Caco-2 (cell line): ENCODE results near the gene PDRG1. TPM values are rescaled to one million over a fixed set of nuclear protein-coding genes. Genes with fewer than 3 reads are reported as not detected.
"Not testable (repeated sequence)": the region's sequence is repeated elsewhere in the genome, so short reads cannot be mapped to it uniquely, and the experiment has no call there.

ENCODE experiments used
- BruUV-seq: library from RNA; stranded (reverse); fragments of 400-500 nt; replicated peaks from 2 replicates; lab custom pipeline; 2021; lab: Mats Ljungman, UMichigan
- CTCF ChIA-PET: fragments of 300-600 bp; sonication (Branson Sonifier 250); formaldehyde crosslinking; loops from one replicate; lab custom pipeline; 2022; ENCODE audit warnings: antibody characterized with exemption; lab: Charles Lee
- POLR2A ChIA-PET: fragments of 300-600 bp; sonication (Branson Sonifier 250); formaldehyde crosslinking; loops from one replicate; lab custom pipeline; 2022; ENCODE audit warnings: antibody characterized with exemption; lab: Charles Lee
- DNase-seq, 2 experiments: peaks; one replicate each; pipeline versions ENCODE4 v3.0.0 to v3.0.0-alpha.2; 2020 to 2022
- H3K27me3 ChIP-seq: replicated peaks from 2 replicates; pipeline ENCODE4 v1.6.0; 2011; ENCODE audit warnings: low read length; ENCODE audit not compliant: control insufficient read depth, insufficient read depth
- H3K36me3 ChIP-seq: 2 replicates; pipeline ENCODE4 v1.5.1; 2011; ENCODE audit warnings: low read length; ENCODE audit not compliant: control insufficient read depth, insufficient read depth
- H3K4me1 ChIP-seq: fragments of 250-450 bp; sonication (Bioruptor Pico); 2 replicates; pipeline ENCODE4 v1.5.1; 2020; ENCODE audit warnings: mild to moderate bottlenecking
- H3K4me3 ChIP-seq: 2 replicates; pipeline ENCODE4 v1.5.1; 2011; ENCODE audit warnings: low read depth, mild to moderate bottlenecking, control low read depth, low read length
- H3K9me3 ChIP-seq: fragments of 250-450 bp; sonication (Bioruptor Pico); 2 replicates; pipeline ENCODE4 v1.5.1; 2020; ENCODE audit warnings: mild to moderate bottlenecking, moderate library complexity
- H3K27ac Mint-ChIP-seq: one replicate; pipeline ENCODE4 v1.8.0; 2022; ENCODE audit warnings: mixed read lengths; ENCODE audit not compliant: unreplicated experiment
- H3K27me3 Mint-ChIP-seq: one replicate; pipeline ENCODE4 v1.8.0; 2022; ENCODE audit warnings: mixed read lengths; ENCODE audit not compliant: insufficient read depth, unreplicated experiment
- H3K36me3 Mint-ChIP-seq: one replicate; pipeline ENCODE4 v1.8.0; 2022; ENCODE audit warnings: mild to moderate bottlenecking, mixed read lengths; ENCODE audit not compliant: insufficient read depth, unreplicated experiment
- H3K4me1 Mint-ChIP-seq: one replicate; pipeline ENCODE4 v1.8.0; 2022; ENCODE audit warnings: low read depth, mixed read lengths; ENCODE audit not compliant: unreplicated experiment
- H3K4me3 Mint-ChIP-seq: one replicate; pipeline ENCODE4 v1.8.0; 2022; ENCODE audit warnings: mild to moderate bottlenecking, moderate library complexity, mixed read lengths; ENCODE audit not compliant: unreplicated experiment
- H3K9me3 Mint-ChIP-seq: one replicate; pipeline ENCODE4 v1.8.0; 2022; ENCODE audit warnings: mixed read lengths; ENCODE audit not compliant: unreplicated experiment
- CTCF ChIP-seq, 2 experiments: fragments of 200-600 bp in 1 of 2; IDR thresholded peaks; 1 replicate in 1 of 2; 2 replicates in 1 of 2; pipeline versions ENCODE4 v1.5.1 to v1.8.0; 2011 to 2022; ENCODE audit warnings: antibody characterized with exemption in 1 of 2, control low read depth in 1 of 2, inconsistent platforms in 1 of 2, low read depth in 1 of 2, low read length in 1 of 2, mild to moderate bottlenecking in 1 of 2, moderate library complexity in 1 of 2; ENCODE audit not compliant: insufficient read depth in 1 of 2, severe bottlenecking in 1 of 2, unreplicated experiment in 1 of 2
- intact Hi-C: fragments of 100-400 bp; cut with micrococcal nuclease; formaldehyde crosslinking; loops from one replicate; pipeline ENCODE4 v1.10.0; 2022; ENCODE audit not compliant: unreplicated experiment
- total RNA-seq: library from RNA; stranded (reverse); gene quantifications from 2 replicates; pipeline ENCODE4 v1.2.3, GENCODE V29; 2022

The PDRG1 gene
- total RNA-seq, 1 experiment from 2014 or later, result 56.8 TPM

DNA sequence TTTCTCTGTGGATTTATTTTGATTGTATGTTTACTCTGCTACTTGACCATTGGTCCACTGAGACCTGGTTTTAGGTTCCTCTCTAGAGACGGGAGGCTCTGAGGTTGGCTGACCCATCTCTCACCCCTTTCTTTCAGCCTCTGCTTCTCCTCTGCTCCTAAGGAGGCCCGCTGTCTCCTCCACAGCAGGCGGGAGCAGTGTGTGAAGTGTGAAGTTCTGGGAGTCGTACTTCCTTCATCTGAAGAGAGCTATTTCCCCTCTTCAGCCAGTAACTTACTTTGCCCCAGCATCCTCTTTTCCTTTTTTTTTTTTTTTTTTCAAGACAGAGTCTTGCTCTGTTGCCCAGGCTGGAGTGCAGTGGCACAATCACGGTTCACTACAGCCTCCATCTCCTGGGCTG lies 21.1 kb downstream of the PDRG1 start:
- no peaks in the 10 kb centered on the region for H3K9me3 Mint-ChIP-seq
- Histone ChIP-seq H3K9me3 (no peaks in the 10 kb centered on the region), H3K4me1 (no peaks in the 10 kb centered on the region; the same call in 1 of the 2 replicates), H3K36me3 (no peaks in the 10 kb centered on the region), H3K27me3 (no peaks in the 10 kb centered on the region; the same call in 1 of the 2 replicates), H3K4me3 (no peak overlapping the region)
- POLR2A ChIA-PET, result no interaction called here
- H3K4me3 Mint-ChIP-seq, result no peak overlapping the region
- H3K27ac Mint-ChIP-seq, result no peak overlapping the region
- H3K27me3 Mint-ChIP-seq, result peaks cover 23% of the 10 kb centered on the region
- intact Hi-C loops, result no loop called here
- no peak for TF ChIP-seq CTCF (IDR thresholded peaks at IDR 0.05; ENCODE audit: insufficient read depth in 1 of 2, low read depth in 1 of 2, low read length in 1 of 2, severe bottlenecking in 1 of 2, unreplicated experiment in 1 of 2)
- no peak for DNase-seq
- no peaks in the 10 kb centered on the region for H3K36me3 Mint-ChIP-seq
- no peaks in the 10 kb centered on the region for H3K4me1 Mint-ChIP-seq
- BruUV-seq, result no TSS peak
- CTCF ChIA-PET, result interaction anchor here (0.6 to 0.7 kb wide), 3 partner anchors 84 to 107 kb away, joined by 3 to 5 read pairs (median 4); partner anchors contain the start of gene FOXS1

DNA sequence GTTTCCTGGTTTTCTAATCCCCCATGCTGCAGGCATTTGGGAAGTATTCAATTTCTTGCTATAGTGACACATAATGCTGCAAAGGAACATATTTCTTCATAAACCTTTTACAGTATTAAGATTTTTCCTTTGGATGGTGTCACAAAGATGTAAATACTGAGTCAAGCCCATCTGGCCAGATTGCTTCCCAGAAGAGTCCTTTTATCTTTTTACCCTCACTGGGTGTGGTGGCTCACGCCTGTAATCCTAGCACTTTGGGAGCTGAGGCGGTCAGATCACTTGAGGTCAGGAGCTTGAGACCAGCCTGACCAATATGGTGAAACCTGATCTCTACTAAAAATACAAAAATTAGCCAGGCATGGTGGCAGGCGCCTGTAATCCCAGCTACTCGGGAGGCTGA lies 22.2 kb downstream of the PDRG1 start:
- H3K27me3 Mint-ChIP-seq, result peaks cover 27% of the 10 kb centered on the region
- H3K4me1 Mint-ChIP-seq, H3K4me1 ChIP-seq, BruUV-seq, H3K36me3 Mint-ChIP-seq, H3K4me3 ChIP-seq, H3K9me3 Mint-ChIP-seq, H3K27ac Mint-ChIP-seq, intact Hi-C loops, H3K9me3 ChIP-seq, DNase-seq, H3K4me3 Mint-ChIP-seq, H3K36me3 ChIP-seq, CTCF ChIA-PET, H3K27me3 ChIP-seq, POLR2A ChIA-PET: not testable (repeated sequence)

- no peak overlapping the region for H3K4me3 Mint-ChIP-seq
- no peak for DNase-seq
- H3K36me3 ChIP-seq, result no peaks in the 10 kb centered on the region
- peaks cover 3% of the 10 kb centered on the region for H3K27me3 ChIP-seq
- peaks cover 34% of the 10 kb centered on the region for H3K27me3 Mint-ChIP-seq
- no TSS peak for BruUV-seq
- no peak overlapping the region for H3K27ac Mint-ChIP-seq
- intact Hi-C loops, result no loop called here
- H3K4me3 ChIP-seq, result no peak overlapping the region
- no peaks in the 10 kb centered on the region for H3K9me3 Mint-ChIP-seq
- H3K4me1 ChIP-seq, result no peaks in the 10 kb centered on the region; the same call in 1 of the 2 replicates
- H3K36me3 Mint-ChIP-seq, result no peaks in the 10 kb centered on the region
- no peak for TF ChIP-seq CTCF (IDR thresholded peaks at IDR 0.05; ENCODE audit: insufficient read depth in 1 of 2, low read depth in 1 of 2, low read length in 1 of 2, severe bottlenecking in 1 of 2, unreplicated experiment in 1 of 2)
- ChIA-PET CTCF (no interaction called here), POLR2A (no interaction called here)
- H3K9me3 ChIP-seq, result no peaks in the 10 kb centered on the region
- no peaks in the 10 kb centered on the region for H3K4me1 Mint-ChIP-seq
These were observed 24.2 kb downstream of the PDRG1 start for GRCh38 chr20:31927627-31928159.
